Neural cell (in vitro differentiated cells): ENCODE results near the gene RAD9B. TPM values are rescaled to one million over a fixed set of nuclear protein-coding genes. Genes with fewer than 3 reads are reported as not detected.

Experiments
- H2AFZ ChIP-seq: fragments of 200-600, 300-800 bp; sonication (generic), shearing (Covaris generic); 2 replicates; pipeline ENCODE4 v1.6.0; 2014; ENCODE audit warnings: low read depth, mild to moderate bottlenecking, antibody characterized with exemption, low read length, moderate library complexity
- H3F3A ChIP-seq: fragments of 200-600 bp; shearing (Covaris generic); 2 replicates; pipeline ENCODE4 v1.6.1; 2016; ENCODE audit warnings: mild to moderate bottlenecking, moderate library complexity, mixed read lengths, antibody characterized with exemption, low read length; ENCODE audit not compliant: insufficient read depth, poor library complexity, severe bottlenecking
- H3K27ac ChIP-seq: fragments of 200-600, 300-800 bp; sonication (generic), shearing (Covaris generic); 2 replicates; pipeline ENCODE4 v1.5.1; 2014; ENCODE audit warnings: mild to moderate bottlenecking, low read length, moderate library complexity
- H3K27me3 ChIP-seq: fragments of 300-800, 200-600 bp; sonication (generic), shearing (Covaris generic); 2 replicates; pipeline ENCODE4 v1.6.0; 2014; ENCODE audit warnings: mild to moderate bottlenecking, low read depth, low read length, moderate library complexity; ENCODE audit not compliant: insufficient read depth
- H3K36me3 ChIP-seq: fragments of 300-800, 200-600 bp; sonication (generic), shearing (Covaris generic); 2 replicates; pipeline ENCODE4 v1.5.1; 2014; ENCODE audit warnings: mild to moderate bottlenecking, antibody characterized with exemption, low read length, moderate library complexity; ENCODE audit not compliant: insufficient read depth
- H3K4me2 ChIP-seq: fragments of 300-800, 200-600 bp; sonication (generic), shearing (Covaris generic); 2 replicates; pipeline ENCODE4 v1.6.0; 2014; ENCODE audit warnings: mild to moderate bottlenecking, low read length
- H3K4me3 ChIP-seq: fragments of 300-800, 200-600 bp; sonication (generic), shearing (Covaris generic); 2 replicates; pipeline ENCODE4 v1.5.1; 2014; ENCODE audit warnings: mild to moderate bottlenecking, low read length, moderate library complexity
- H3K79me2 ChIP-seq: fragments of 200-600 bp; shearing (Covaris generic); replicated peaks from 2 replicates; pipeline ENCODE4 v1.6.0; 2014; ENCODE audit warnings: mild to moderate bottlenecking, low read length, moderate library complexity; ENCODE audit not compliant: insufficient read depth
- H3K9ac ChIP-seq: fragments of 300-800, 200-600 bp; sonication (generic), shearing (Covaris generic); 2 replicates; pipeline ENCODE4 v1.6.1; 2016; ENCODE audit warnings: mild to moderate bottlenecking, low read length, mixed read lengths
- H3K9me2 ChIP-seq: fragments of 200-600 bp; shearing (Covaris generic); 2 replicates; pipeline ENCODE4 v1.6.1; 2016; ENCODE audit warnings: mild to moderate bottlenecking, low read length, mixed read lengths; ENCODE audit not compliant: insufficient read depth
- H3K9me3 ChIP-seq: fragments of 200-600, 300-800 bp; sonication (generic), shearing (Covaris generic); 2 replicates; pipeline ENCODE4 v1.6.1; 2016; ENCODE audit warnings: mild to moderate bottlenecking, mixed run types, low read length, moderate library complexity, mixed read lengths
- H4K20me1 ChIP-seq: fragments of 200-600 bp; shearing (Covaris generic); 2 replicates; pipeline ENCODE4 v1.6.1; 2016; ENCODE audit warnings: mild to moderate bottlenecking, mixed run types; ENCODE audit not compliant: insufficient read depth
- CTCF ChIP-seq: fragments of 450-650 bp; IDR thresholded peaks from 2 replicates; pipeline ENCODE4 v1.5.1; 2014; ENCODE audit warnings: antibody characterized with exemption, mild to moderate bottlenecking, moderate library complexity; ENCODE audit not compliant: poor library complexity, severe bottlenecking
- EP300 ChIP-seq: fragments of 450-650 bp; conservative IDR thresholded peaks from 2 replicates; pipeline ENCODE4 v1.6.1; 2014; ENCODE audit warnings: antibody characterized with exemption, mild to moderate bottlenecking, moderate library complexity; ENCODE audit not compliant: poor library complexity, severe bottlenecking
- EZH2 ChIP-seq: fragments of 200-600, 300-800 bp; shearing (Covaris generic), sonication (generic); IDR thresholded peaks from 2 replicates; pipeline ENCODE4 v1.6.1; 2014; ENCODE audit warnings: antibody characterized with exemption, low read length, borderline replicate concordance, mild to moderate bottlenecking; ENCODE audit not compliant: insufficient read depth, poor library complexity, severe bottlenecking
- MXI1 ChIP-seq: fragments of 450-650 bp; conservative IDR thresholded peaks from 2 replicates; pipeline ENCODE4 v1.6.1; 2014; ENCODE audit warnings: antibody characterized with exemption, mild to moderate bottlenecking; ENCODE audit not compliant: poor library complexity, severe bottlenecking
- POLR2AphosphoS5 ChIP-seq: IDR thresholded peaks from 2 replicates; pipeline ENCODE4 v1.6.1; 2012
- RAD21 ChIP-seq: fragments of 450-650 bp; conservative IDR thresholded peaks from 2 replicates; pipeline ENCODE4 v1.6.1; 2014; ENCODE audit warnings: antibody characterized with exemption, mild to moderate bottlenecking, moderate library complexity
- REST ChIP-seq: IDR thresholded peaks from 2 replicates; pipeline ENCODE4 v1.6.1; 2012; ENCODE audit warnings: borderline replicate concordance
- SMC3 ChIP-seq: fragments of 450-650 bp; conservative IDR thresholded peaks from 2 replicates; pipeline ENCODE4 v1.6.1; 2014; ENCODE audit warnings: antibody characterized with exemption, mild to moderate bottlenecking, moderate library complexity; ENCODE audit not compliant: poor library complexity
- TAF1 ChIP-seq: IDR thresholded peaks from 2 replicates; pipeline ENCODE4 v1.6.1; 2012; ENCODE audit warnings: low read depth
- polyA plus RNA-seq: library from polyadenylated mRNA; depleted of rRNA; stranded (reverse); fragments of >200 nt; gene quantifications from 2 replicates; pipeline ENCODE4 v1.2.3, GENCODE V29; 2014

RAD9B gene
- polyA plus RNA-seq, 1 donor from 2014 or later: 0.90 TPM

- Histone ChIP-seq H3K9ac (no peak overlapping the region), H3K9me3 (no peaks in the 10 kb centered on the region), H3K9me2 (no peaks in the 10 kb centered on the region), H3K79me2 (no peaks in the 10 kb centered on the region), H3K36me3 (no peaks in the 10 kb centered on the region), H3K4me2 (no peak overlapping the region), H3F3A (no peaks in the 10 kb centered on the region), H2AFZ (no peak overlapping the region), H3K4me3 (no peak overlapping the region), H3K27ac (no peak overlapping the region), H4K20me1 (no peaks in the 10 kb centered on the region), H3K27me3 (no peaks in the 10 kb centered on the region)
- TF ChIP-seq CTCF (no peak), EZH2 (no peak), RAD21 (no peak), TAF1 (no peak), POLR2AphosphoS5 (no peak), MXI1 (no peak), EP300 (no peak), REST (no peak), SMC3 (no peak)
These were observed 26.2 kb downstream of the RAD9B start for GRCh38 chr12:110528277-110528839.

- Histone ChIP-seq H3K9me2 (no peaks in the 10 kb centered on the region), H3K27me3 (no peaks in the 10 kb centered on the region), H4K20me1 (no peaks in the 10 kb centered on the region), H3K36me3 (no peaks in the 10 kb centered on the region), H3K9me3 (no peaks in the 10 kb centered on the region), H3K79me2 (no peaks in the 10 kb centered on the region), H3F3A (no peaks in the 10 kb centered on the region), H2AFZ (no peak overlapping the region), H3K4me3 (no peak overlapping the region), H3K4me2 (no peak overlapping the region), H3K9ac (no peak overlapping the region), H3K27ac (no peak overlapping the region)
- no peak for TF ChIP-seq MXI1
- TF ChIP-seq POLR2AphosphoS5: no peak
- no peak for TF ChIP-seq EP300
- no peak for TF ChIP-seq TAF1
- no peak for TF ChIP-seq SMC3
- TF ChIP-seq REST: no peak
- TF ChIP-seq RAD21: no peak
- no peak for TF ChIP-seq EZH2
These were observed 28.4 kb downstream of the RAD9B start for GRCh38 chr12:110530511-110530910.
